Activated CD4-positive, alpha-beta T cell treated with anti-CD3 and anti-CD28 coated beads for 36 hours (primary cell): ENCODE measurements around the gene PTHLH. TPM values are rescaled to one million over a fixed set of nuclear protein-coding genes. Genes with fewer than 3 reads are reported as not detected.

Experiments
- ATAC-seq: fragments of 200-7000 bp; cut with Tn5 transposase; one replicate; pipeline ENCODE4 v1.10.0; 2021; ENCODE audit warnings: mild to moderate bottlenecking, moderate library complexity
- CTCF ChIA-PET: fragments of 350-600 bp; sonication (Branson Sonifier 250); formaldehyde crosslinking; loops from one replicate; lab custom pipeline; 2021; ENCODE audit warnings: antibody characterized with exemption; lab: Charles Lee
- POLR2A ChIA-PET: fragments of 350-600 bp; sonication (Branson Sonifier 250); formaldehyde crosslinking; loops from one replicate; lab custom pipeline; 2021; ENCODE audit warnings: antibody characterized with exemption, inconsistent platforms; lab: Charles Lee
- DNase-seq: peaks from one replicate; pipeline ENCODE4 v3.0.0-alpha.2; 2020
- H3K27ac Mint-ChIP-seq: one replicate; pipeline ENCODE4 v1.8.0; 2021; ENCODE audit warnings: mixed read lengths
- H3K27me3 Mint-ChIP-seq: one replicate; pipeline ENCODE4 v1.8.0; 2021; ENCODE audit warnings: mixed read lengths
- H3K36me3 Mint-ChIP-seq: one replicate; pipeline ENCODE4 v1.8.0; 2021; ENCODE audit warnings: low read depth, mixed read lengths
- H3K4me1 Mint-ChIP-seq: one replicate; pipeline ENCODE4 v1.8.0; 2021; ENCODE audit warnings: mixed read lengths
- H3K4me3 Mint-ChIP-seq: one replicate; pipeline ENCODE4 v1.8.0; 2021; ENCODE audit warnings: mild to moderate bottlenecking, moderate library complexity, mixed read lengths
- H3K9me3 Mint-ChIP-seq: one replicate; pipeline ENCODE4 v1.8.0; 2021; ENCODE audit warnings: low read depth, mixed read lengths
- intact Hi-C, 2 experiments: fragments of 100-400 bp; cut with DNase I in 1 of 2; cut with micrococcal nuclease in 1 of 2; formaldehyde crosslinking; loops; one replicate each; pipeline versions ENCODE4 v1.14.2 to v1.15.1; 2022 to 2024; cut with DNase I, micrococcal nuclease
- total RNA-seq, 2 experiments: library from RNA; stranded (reverse); gene quantifications; one replicate each; pipeline ENCODE4 v1.2.3, GENCODE V29; 2021

PTHLH gene
- total RNA-seq, 2 experiments from 2014 or later = not detected

- Mint-ChIP-seq H3K9me3 (no peaks in the 10 kb centered on the region), H3K4me1 (no peaks in the 10 kb centered on the region), H3K27me3 (peaks cover 12% of the 10 kb centered on the region), H3K27ac (no peak overlapping the region), H3K36me3 (no peaks in the 10 kb centered on the region), H3K4me3 (no peak overlapping the region)
- no peak for DNase-seq
- ATAC-seq = no peak
- intact Hi-C loops = no loop called here
- CTCF ChIA-PET = interaction anchor here (1.5 to 2.0 kb wide), 2 partner anchors 27 to 204 kb away, joined by 3 to 12 read pairs; no protein-coding TSS in a partner anchor
- POLR2A ChIA-PET = no interaction called here
These were observed 34.8 kb downstream of the PTHLH start for GRCh38 chr12:27937768-27938167.

- intact Hi-C loops = no loop called here
- CTCF ChIA-PET = interaction anchor here (0.6 to 2.0 kb wide), 2 partner anchors 202 to 1076 kb away, joined by 3 to 7 read pairs; no protein-coding TSS in a partner anchor
- POLR2A ChIA-PET = interaction anchor here (0.7 kb wide), 1 partner anchor 255 kb away, joined by 3 read pairs; no protein-coding TSS in a partner anchor
- H3K9me3 Mint-ChIP-seq = no peaks in the 10 kb centered on the region
- peaks cover 10% of the 10 kb centered on the region for H3K27me3 Mint-ChIP-seq
- no peak overlapping the region for H3K27ac Mint-ChIP-seq
- DNase-seq = no peak
- H3K36me3 Mint-ChIP-seq = no peaks in the 10 kb centered on the region
- no peak overlapping the region for H3K4me3 Mint-ChIP-seq
- no peak for ATAC-seq
- no peaks in the 10 kb centered on the region for H3K4me1 Mint-ChIP-seq
These were observed 36.3 kb downstream of the PTHLH start for GRCh38 chr12:27936196-27936595.

GRCh38 chr12:27934276-27934675, 38.3 kb downstream of the PTHLH start:
- DNase-seq = no peak

GRCh38 chr12:27931390-27931789, 41.1 kb downstream of the PTHLH start:
- POLR2A ChIA-PET = no interaction called here
- CTCF ChIA-PET = no interaction called here
- intact Hi-C loops = no loop called here
- DNase-seq = no peak
- peak; percentile 33 for ATAC-seq
- H3K9me3 Mint-ChIP-seq = no peaks in the 10 kb centered on the region
- H3K27ac Mint-ChIP-seq = no peak overlapping the region
- no peaks in the 10 kb centered on the region for H3K4me1 Mint-ChIP-seq
- no peak overlapping the region for H3K4me3 Mint-ChIP-seq
- no peaks in the 10 kb centered on the region for H3K36me3 Mint-ChIP-seq
- H3K27me3 Mint-ChIP-seq = peaks cover 14% of the 10 kb centered on the region

More at GRCh38 chr12:27934276-27934675, 38.3 kb downstream of the PTHLH start:
- no peak overlapping the region for H3K4me3 Mint-ChIP-seq
- H3K27ac Mint-ChIP-seq = no peak overlapping the region
- peaks cover 13% of the 10 kb centered on the region for H3K27me3 Mint-ChIP-seq
- ChIA-PET CTCF (interaction anchor here (2.0 kb wide), 1 partner anchor 200 kb away, joined by 7 read pairs; no protein-coding TSS in a partner anchor), POLR2A (no interaction called here)
- ATAC-seq = no peak
- no peaks in the 10 kb centered on the region for H3K36me3 Mint-ChIP-seq
- intact Hi-C loops = no loop called here
- H3K4me1 Mint-ChIP-seq = no peaks in the 10 kb centered on the region
- H3K9me3 Mint-ChIP-seq = no peaks in the 10 kb centered on the region

GRCh38 chr12:27927347-27927746, 45.2 kb downstream of the PTHLH start:
- ATAC-seq = no peak
- Mint-ChIP-seq H3K9me3 (no peaks in the 10 kb centered on the region), H3K27ac (no peak overlapping the region), H3K4me3 (no peak overlapping the region), H3K4me1 (no peaks in the 10 kb centered on the region), H3K36me3 (no peaks in the 10 kb centered on the region), H3K27me3 (peaks cover 13% of the 10 kb centered on the region)
- intact Hi-C loops = no loop called here
- ChIA-PET POLR2A (no interaction called here), CTCF (interaction anchor here (2.9 kb wide), 1 partner anchor 13 kb away, joined by 14 read pairs; no protein-coding TSS in a partner anchor)
- DNase-seq = no peak

GRCh38 chr12:27924350-27925135, 48.0 kb downstream of the PTHLH start:
- ATAC-seq (no peak), DNase-seq (no peak)
- intact Hi-C loops = no loop called here
- peaks cover 12% of the 10 kb centered on the region for H3K27me3 Mint-ChIP-seq
- no peak overlapping the region for H3K27ac Mint-ChIP-seq
- H3K4me1 Mint-ChIP-seq = no peaks in the 10 kb centered on the region
- H3K36me3 Mint-ChIP-seq = no peaks in the 10 kb centered on the region
- no peaks in the 10 kb centered on the region for H3K9me3 Mint-ChIP-seq
- no peak overlapping the region for H3K4me3 Mint-ChIP-seq
- CTCF ChIA-PET = interaction anchor here (0.8 kb wide), 1 partner anchor 293 kb away, joined by 3 read pairs; no protein-coding TSS in a partner anchor
- POLR2A ChIA-PET = no interaction called here

GRCh38 chr12:27922531-27923139, 49.9 kb downstream of the PTHLH start:
- H3K27me3 Mint-ChIP-seq = peaks cover 9% of the 10 kb centered on the region
- intact Hi-C loops = no loop called here
- POLR2A ChIA-PET = no interaction called here
- ATAC-seq = no peak
- no peaks in the 10 kb centered on the region for H3K36me3 Mint-ChIP-seq
- DNase-seq = no peak
- H3K9me3 Mint-ChIP-seq = no peaks in the 10 kb centered on the region
- H3K4me3 Mint-ChIP-seq = no peak overlapping the region
- CTCF ChIA-PET = no interaction called here
- H3K4me1 Mint-ChIP-seq = no peaks in the 10 kb centered on the region
- no peak overlapping the region for H3K27ac Mint-ChIP-seq

GRCh38 chr12:27919671-27920235, 52.8 kb downstream of the PTHLH start:
- intact Hi-C loops = no loop called here
- ChIA-PET POLR2A (no interaction called here), CTCF (no interaction called here)
- Mint-ChIP-seq H3K27me3 (peaks cover 12% of the 10 kb centered on the region), H3K36me3 (no peaks in the 10 kb centered on the region), H3K4me1 (no peaks in the 10 kb centered on the region), H3K27ac (no peak overlapping the region), H3K4me3 (no peak overlapping the region), H3K9me3 (peaks cover 2% of the 10 kb centered on the region)
- ATAC-seq (no peak), DNase-seq (no peak)

- Mint-ChIP-seq H3K9me3 (peaks cover 2% of the 10 kb centered on the region), H3K4me1 (no peaks in the 10 kb centered on the region), H3K27ac (no peak overlapping the region), H3K4me3 (no peak overlapping the region), H3K36me3 (no peaks in the 10 kb centered on the region), H3K27me3 (peaks cover 14% of the 10 kb centered on the region)
- ChIA-PET CTCF (no interaction called here), POLR2A (no interaction called here)
- intact Hi-C loops = no loop called here
- no peak for ATAC-seq
- no peak for DNase-seq
These were observed 57.0 kb downstream of the PTHLH start for GRCh38 chr12:27915536-27915935.

GRCh38 chr12:27915021-27915420, 57.5 kb downstream of the PTHLH start:
- no peak overlapping the region for H3K27ac Mint-ChIP-seq
- CTCF ChIA-PET = interaction anchor here (0.6 to 0.7 kb wide), 2 partner anchors 24 to 26 kb away, joined by 3 read pairs; no protein-coding TSS in a partner anchor
- ATAC-seq (no peak), DNase-seq (no peak)
- intact Hi-C loops = no loop called here
- no peaks in the 10 kb centered on the region for H3K36me3 Mint-ChIP-seq
- POLR2A ChIA-PET = no interaction called here
- no peak overlapping the region for H3K4me3 Mint-ChIP-seq
- H3K4me1 Mint-ChIP-seq = no peaks in the 10 kb centered on the region
- H3K9me3 Mint-ChIP-seq = peaks cover 2% of the 10 kb centered on the region
- H3K27me3 Mint-ChIP-seq = peaks cover 15% of the 10 kb centered on the region

- POLR2A ChIA-PET = no interaction called here
- Mint-ChIP-seq H3K27ac (no peak overlapping the region), H3K9me3 (peaks cover 2% of the 10 kb centered on the region), H3K27me3 (peaks cover 21% of the 10 kb centered on the region), H3K4me3 (no peak overlapping the region), H3K4me1 (no peaks in the 10 kb centered on the region), H3K36me3 (no peaks in the 10 kb centered on the region)
- DNase-seq = no peak
- CTCF ChIA-PET = interaction anchor here (0.6 to 0.7 kb wide), 3 partner anchors 25 to 670 kb away, joined by 3 to 6 read pairs (median 3); no protein-coding TSS in a partner anchor
- no peak for ATAC-seq
- intact Hi-C loops = no loop called here
These were observed 58.4 kb downstream of the PTHLH start for GRCh38 chr12:27913999-27914614.
